GM19468 (cell line): ENCODE measurements around the gene SLC9A3.

ENCODE experiments used
- ATAC-seq: cut with Tn5 transposase; IDR thresholded peaks from one replicate; pipeline ENCODE4 v1.9.1; 2021; ENCODE audit warnings: mild to moderate bottlenecking, moderate library complexity, moderate number of reproducible peaks; ENCODE audit not compliant: unreplicated experiment; ENCODE audit errors: extremely low read depth

SLC9A3 gene

GRCh38 chr5:466661-467310 is 57.5 kb downstream of the SLC9A3 start:
- no peak for ATAC-seq

DNA sequence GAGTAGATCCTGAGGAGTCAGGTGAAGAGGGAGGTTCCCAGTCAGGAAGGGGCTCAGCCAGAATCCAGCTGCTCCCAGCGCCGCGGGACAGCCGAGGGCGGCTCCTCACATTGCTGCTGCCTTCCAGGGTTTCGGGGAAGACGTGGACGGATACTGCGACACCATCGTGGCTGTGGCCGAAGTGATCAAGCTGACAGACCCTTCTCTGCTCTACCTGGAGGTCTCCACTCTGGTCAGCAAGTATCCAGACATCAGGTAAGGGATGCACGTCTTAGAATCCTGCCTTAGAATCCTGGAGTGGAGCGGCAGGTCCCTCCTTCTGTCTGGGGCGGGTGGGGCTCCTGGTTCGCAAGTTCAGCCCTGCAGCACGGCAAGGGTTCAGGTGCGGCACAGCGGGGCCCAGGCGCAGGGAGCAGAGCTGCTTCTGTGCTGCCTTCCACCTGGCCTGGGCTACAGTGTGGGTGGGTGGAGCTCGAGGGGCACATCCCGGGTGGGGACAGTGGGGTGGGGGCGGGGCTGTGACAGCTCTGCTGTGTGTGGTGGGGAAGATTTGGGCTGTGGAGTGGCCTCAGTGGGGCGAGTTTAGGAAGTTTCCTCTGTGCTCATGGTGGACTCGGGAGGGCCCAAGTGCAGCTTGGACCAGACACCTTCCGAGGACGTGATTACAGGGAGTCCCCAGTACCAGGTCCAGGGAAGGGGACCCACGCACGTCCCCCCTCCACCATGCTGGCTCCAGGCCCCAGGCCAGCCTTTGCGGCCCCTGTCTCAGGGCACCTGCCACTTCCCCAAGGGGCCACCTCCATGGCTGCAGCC is 58.5 kb downstream of the SLC9A3 start:
- ATAC-seq: no peak

- no peak for ATAC-seq
Measured at GRCh38 chr5:464843-465590, 59.2 kb downstream of the SLC9A3 start.

GRCh38 chr5:464446-464842 is 59.8 kb downstream of the SLC9A3 start:
- ATAC-seq: no peak

DNA sequence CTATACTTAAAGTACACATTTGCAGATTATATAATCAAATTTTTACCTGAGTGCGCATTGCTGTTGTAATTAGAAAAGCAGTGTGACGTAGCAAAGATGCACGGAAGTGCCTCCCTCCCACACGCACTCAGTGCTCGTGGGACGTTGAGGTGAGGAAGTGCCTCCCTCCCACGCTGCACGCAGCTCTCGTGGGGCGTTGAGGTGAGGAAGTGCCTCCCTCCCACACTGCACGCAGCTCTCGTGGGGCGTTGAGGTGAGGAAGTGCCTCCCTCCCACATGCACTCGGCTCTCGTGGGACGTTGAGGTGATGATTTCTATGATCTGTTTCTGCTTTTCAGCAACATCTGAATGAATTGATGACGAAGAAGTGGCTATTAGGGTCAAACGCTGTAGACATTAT is 60.3 kb downstream of the SLC9A3 start:
- ATAC-seq: no peak

- ATAC-seq: no peak
Measured at GRCh38 chr5:463301-463700, 60.9 kb downstream of the SLC9A3 start.

DNA sequence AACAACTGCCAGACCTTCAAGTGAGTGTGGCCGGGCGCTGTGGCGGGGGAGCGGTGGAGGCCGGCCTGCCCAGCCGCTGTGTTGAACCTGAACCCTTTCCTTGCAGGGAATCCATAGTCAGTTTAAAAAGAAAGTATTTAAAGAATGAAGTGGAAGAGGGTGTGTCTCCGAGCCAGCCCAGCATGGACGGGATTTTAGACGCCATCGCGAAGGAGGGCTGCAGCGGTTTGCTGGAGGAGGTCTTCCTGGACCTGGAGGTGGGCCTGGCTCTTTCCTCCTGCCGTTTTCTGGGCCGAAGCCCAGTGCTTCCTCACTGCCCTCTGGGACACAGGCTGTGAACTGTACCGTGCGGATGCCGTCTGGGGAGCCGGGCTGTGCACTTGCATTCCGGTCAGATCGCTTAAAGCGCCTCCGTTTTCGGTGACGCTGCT is 62.2 kb downstream of the SLC9A3 start:
- ATAC-seq: no peak

DNA sequence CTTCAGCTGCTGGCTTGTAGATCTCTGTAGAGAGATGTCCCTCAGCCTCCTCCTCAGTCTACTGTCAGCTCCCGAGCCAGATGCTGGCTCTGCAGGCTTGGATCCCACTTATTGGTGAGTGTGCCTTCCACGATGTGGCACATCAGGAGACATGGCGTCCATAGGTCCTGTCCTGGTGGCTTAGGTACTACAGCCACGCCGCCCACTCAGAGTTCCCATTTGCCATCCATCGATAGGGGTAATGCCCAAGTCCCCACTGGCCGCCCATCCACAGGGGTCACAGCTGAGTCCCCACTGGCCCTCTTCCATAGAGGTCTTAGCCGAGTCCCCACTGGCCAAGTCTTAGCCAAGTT is 64.0 kb downstream of the SLC9A3 start:
- ATAC-seq: no peak

DNA sequence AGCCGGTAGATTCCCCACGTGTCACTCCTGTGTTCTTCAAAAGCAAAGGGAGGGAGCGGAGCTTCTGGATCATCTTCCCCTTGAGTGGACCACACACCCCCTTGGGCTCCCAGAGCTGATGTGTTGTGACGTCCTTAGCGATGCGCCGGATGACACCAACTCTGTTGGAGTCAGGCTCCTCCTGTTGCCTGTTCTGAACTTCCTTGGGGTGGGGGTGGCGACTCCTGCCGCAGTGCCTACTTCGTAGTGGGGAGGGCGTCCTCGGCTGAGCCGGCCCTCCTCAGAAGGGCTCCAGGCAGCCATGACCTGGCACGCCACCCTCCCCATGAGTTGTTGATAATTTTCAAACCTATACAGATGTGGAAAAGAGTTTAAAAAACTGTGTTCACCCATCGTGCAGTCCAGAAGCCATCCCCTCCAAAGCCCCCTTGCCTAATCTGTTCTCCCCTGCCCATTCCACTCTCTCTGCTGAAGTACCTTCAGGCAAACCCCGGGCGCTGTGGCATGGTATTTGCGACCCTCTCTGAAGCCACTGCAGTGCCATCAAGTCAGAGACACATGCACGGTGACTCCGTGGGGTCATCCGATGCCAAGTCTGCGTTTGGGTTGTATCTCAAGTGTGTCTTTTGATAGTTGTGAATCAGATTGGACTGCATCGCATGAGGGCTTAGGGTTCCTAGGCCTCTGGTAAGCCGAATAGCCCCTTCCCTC is 64.5 kb downstream of the SLC9A3 start:
- no peak for ATAC-seq

DNA sequence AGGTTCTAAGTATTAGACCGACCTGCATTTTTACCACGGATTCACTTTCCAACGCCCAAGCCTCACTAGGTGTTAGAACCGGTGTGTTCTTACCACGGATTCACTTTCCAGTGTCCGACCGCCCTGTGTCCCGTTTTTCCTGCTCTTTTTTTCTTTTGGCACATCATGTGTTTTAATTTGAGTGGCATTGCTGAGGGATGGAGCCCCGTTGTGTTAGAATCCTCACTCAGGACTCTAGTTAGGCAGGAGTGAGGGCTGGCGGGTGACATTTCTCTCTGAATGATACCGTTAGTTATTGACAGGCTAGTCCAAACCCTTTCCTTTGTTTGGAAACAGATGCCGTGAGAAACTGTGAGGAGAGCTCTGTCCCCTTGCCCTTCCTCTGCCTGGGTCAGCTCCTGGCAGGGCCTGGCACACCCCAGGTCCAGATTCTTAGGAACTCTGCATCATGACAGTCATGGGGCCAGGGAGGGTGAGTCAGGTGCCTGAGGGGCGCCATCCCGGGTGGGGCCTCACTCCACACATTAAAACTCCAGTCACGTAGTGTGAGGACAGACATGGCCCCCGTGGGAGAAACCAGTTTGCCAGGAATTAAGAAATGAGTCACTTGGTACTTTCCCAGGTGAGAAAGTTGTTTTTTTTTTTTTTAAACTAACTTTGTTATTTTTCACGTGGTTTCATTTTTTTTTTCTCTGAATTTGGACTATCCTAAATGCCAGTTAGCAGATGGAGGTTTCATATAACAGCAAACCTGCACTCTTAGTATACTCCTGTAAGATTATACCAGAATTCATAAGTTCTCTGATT is 65.5 kb downstream of the SLC9A3 start:
- ATAC-seq: no peak

DNA sequence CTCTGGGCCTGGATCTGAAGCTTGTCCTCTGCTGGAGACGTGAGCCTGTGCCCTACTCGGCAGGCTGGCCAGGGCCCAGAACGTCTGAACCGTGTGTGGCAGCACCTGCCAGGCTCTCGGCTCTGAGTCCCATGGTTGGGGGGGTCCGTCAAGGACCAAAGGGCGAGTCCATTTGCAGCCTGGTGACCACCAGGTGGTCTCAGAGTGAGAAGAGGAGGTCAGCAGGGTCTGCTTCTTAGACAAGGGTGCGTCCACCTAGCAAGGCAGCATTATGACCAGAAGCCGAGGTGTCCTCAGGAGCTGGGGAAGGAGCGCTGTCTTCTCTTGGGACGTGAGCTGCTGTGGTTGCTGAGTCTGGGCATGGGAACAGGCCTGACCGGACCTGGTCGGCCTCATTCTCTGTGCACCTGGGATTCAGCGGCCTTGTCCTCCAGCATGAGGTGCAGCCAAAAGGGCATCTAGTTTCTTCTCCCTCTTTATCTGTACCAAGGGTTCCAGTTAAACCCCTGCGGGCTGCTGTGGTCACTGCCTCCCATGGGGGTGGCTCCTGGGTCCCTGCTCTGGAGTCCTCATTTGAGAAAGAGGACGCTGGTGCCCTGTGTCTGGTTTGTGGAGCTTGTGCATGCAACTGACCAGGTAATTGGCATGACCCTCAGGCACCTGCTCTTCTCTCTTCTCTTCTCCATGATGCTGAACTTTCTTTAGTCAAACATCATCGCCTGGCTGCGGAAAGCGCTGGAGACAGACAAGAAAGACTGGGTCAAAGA is 66.9 kb downstream of the SLC9A3 start:
- ATAC-seq: no peak

- no peak for ATAC-seq
Measured at GRCh38 chr5:456351-457194, 67.7 kb downstream of the SLC9A3 start.

DNA sequence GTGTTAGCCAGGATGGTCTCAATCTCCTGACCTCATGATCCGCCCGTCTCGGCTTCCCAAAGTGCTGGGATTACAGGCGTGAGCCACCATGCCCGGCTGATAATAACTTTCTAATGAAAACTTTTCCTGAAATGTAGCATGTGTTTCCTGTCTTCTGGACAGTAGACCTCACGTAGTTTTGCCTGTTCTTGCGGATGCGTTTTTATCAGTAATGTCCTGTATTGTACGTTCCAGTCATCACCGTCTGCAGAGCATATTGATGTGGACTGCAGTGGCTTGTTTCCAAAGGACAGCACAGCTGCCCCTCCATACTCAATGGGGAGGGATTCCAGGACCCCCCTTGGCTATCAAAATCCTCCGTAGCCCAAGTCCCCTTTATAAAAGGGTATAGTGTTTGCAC is 68.4 kb downstream of the SLC9A3 start:
- no peak for ATAC-seq

DNA sequence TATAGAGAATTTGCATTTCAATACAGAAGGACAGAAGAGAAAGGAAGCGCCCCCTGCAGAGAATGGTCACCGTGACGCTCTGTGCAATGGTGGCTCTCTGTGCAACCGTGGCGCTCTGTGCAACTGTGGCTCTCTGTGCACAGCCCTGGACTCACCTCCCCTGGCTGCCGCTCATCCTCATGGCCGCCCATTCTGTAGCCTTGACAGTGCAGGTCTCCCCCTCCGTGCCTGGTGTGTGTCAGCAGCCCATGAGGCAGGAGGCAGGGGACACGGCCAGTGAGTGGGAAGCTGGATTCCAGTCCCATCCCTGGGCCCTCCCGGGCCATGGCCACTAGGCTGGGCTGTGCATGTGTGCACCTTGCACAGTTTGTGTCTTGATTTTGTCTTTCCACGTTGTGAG is 69.3 kb downstream of the SLC9A3 start:
- ATAC-seq: no peak

DNA sequence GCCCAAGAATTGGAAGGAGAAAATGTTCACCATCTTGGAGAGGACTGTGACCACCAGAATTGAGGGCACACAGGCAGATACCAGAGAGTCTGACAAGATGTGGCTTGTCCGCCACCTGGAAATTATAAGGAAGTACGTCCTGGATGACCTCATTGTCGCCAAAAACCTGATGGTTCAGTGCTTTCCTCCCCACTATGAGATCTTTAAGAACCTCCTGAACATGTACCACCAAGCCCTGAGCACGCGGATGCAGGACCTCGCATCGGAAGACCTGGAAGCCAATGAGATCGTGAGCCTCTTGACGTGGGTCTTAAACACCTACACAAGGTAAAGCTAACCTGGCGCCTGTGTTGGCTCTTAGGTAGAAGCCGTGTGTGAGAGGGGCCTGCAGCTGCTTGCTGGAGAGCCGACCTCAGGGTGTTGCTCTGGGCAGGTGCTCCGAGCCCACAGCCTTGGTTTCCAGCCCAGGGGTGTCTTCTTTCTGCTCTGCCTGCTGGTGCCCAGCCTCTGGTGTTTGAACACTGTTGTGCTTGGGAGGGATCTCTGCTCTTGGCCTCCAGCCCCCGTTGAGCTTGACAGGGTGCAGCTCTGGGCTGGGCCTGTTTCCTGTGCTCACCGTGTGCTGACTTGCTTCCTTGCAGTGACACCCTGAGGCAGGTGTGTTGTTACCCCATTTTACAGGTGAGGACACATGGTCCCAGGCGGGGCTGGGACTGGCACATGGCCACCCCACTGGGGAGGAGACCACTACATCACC is 70.3 kb downstream of the SLC9A3 start:
- no peak for ATAC-seq

- no peak for ATAC-seq
Measured at GRCh38 chr5:452978-453710, 71.1 kb downstream of the SLC9A3 start.
